ENCODE data around the gene CATSPER3. TPM values are rescaled to one million over a fixed set of nuclear protein-coding genes. Genes with fewer than 3 reads are reported as not detected.
A peak's percentile ranks its signal among the peaks of the same experiment; 100 is the strongest.

CATSPER3 gene
- total RNA-seq, 1 experiment from 2014 or later = 0.50 TPM

DNA sequence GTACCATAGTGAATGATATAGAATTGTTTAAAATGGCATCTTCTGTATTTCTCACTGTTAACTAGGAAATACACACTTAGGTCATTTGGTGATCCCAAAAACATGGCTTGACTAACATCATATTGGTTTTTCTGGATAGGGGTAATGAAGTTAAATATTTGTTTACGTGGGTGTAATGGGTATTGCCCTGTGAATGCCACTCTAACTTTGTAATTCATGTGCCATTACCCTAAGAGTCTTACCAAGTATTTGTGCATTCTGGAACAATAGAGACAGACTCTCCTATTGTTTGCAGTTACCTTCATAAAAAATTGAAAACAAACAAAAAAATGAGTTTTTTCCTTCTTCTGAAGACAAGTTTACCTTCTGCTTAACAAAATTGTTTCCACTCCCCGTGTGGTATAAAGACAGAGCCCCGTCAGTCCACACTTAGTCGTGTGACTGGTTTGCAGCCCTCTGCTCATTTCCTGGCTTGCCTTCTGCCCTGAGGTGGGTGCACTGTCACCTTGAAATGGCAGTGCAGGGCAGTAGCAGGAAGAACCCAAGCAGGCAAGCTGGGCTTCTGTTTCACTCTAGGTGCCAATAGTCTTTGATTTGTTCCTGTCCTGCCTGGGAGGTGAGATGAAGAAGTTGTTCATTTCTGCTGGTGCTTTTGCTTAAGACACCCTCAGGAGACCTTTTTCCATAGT is 9.6 kb upstream of the CATSPER3 start:
- no peak overlapping the region for H2BK12ac ChIP-seq (ENCODE audit: insufficient read length, low read depth, low read length)
- no peaks in the 10 kb centered on the region for H3K79me2 ChIP-seq (ENCODE audit: insufficient read depth, low read length)
- peaks cover 14 to 15% of the 10 kb centered on the region in 2 experiments for H3K4me1 Mint-ChIP-seq
- H2BK20ac ChIP-seq (ENCODE audit: low read depth, low read length, poor library complexity, severe bottlenecking) = no peak overlapping the region
- no peak overlapping the region for H3K23ac ChIP-seq (ENCODE audit: insufficient read length, low read depth, low read length)
- no peak overlapping the region for H3K56ac ChIP-seq (ENCODE audit: insufficient read length, low read depth, low read length)
- peak overlapping the region; percentile 78 to 82 (median 79); a peak in 3 of 7 replicates for H3K27ac Mint-ChIP-seq
- no peaks in the 10 kb centered on the region for H3K9me3 ChIP-seq (ENCODE audit: control insufficient read depth, low read depth, low read length)
- no peaks in the 10 kb centered on the region for H4K20me1 ChIP-seq (ENCODE audit: control insufficient read depth, insufficient read depth, insufficient read length)
- no peak overlapping the region for H3K9ac ChIP-seq (ENCODE audit: extremely low read depth, insufficient read length, low read length)
- H2AK5ac ChIP-seq (ENCODE audit: insufficient read length, low read length) = no peak overlapping the region
- no peak overlapping the region for H3T11ph ChIP-seq (ENCODE audit: low read length)
- H3K36me3 Mint-ChIP-seq (ENCODE audit: insufficient read depth in 1 of 3, low read depth in 3 of 3) = peaks cover 3 to 25% (median 17%) of the 10 kb centered on the region in 3 experiments
- no peaks in the 10 kb centered on the region for H3K23me2 ChIP-seq (ENCODE audit: insufficient read length, low read depth, low read length, poor library complexity, severe bottlenecking)
- no peak overlapping the region for H2BK15ac ChIP-seq (ENCODE audit: low read depth, low read length)
- no peak overlapping the region for H2BK5ac ChIP-seq (ENCODE audit: insufficient read length, low read length)
- H3K4ac ChIP-seq (ENCODE audit: low read depth, low read length) = no peak overlapping the region
- no peak overlapping the region for H2BK120ac ChIP-seq (ENCODE audit: low read depth, low read length, poor library complexity, severe bottlenecking)
- H4K91ac ChIP-seq (ENCODE audit: insufficient read length, low read depth, low read length) = no peak overlapping the region
- no CpG with 5 or more reads among the region's 4 CpGs for WGBS (ENCODE audit: extremely low coverage, insufficient read length, low lambda C conversion rate)
- H3K79me1 ChIP-seq (ENCODE audit: insufficient read depth, low read depth, low read length, poor library complexity, severe bottlenecking) = no peaks in the 10 kb centered on the region
- no peak overlapping the region for H3K4me3 Mint-ChIP-seq
- no peak overlapping the region for H3K27ac ChIP-seq (ENCODE audit: insufficient read length, low read depth, low read length)
- no peak overlapping the region for H4K5ac ChIP-seq (ENCODE audit: insufficient read length, low read depth, low read length)
- no peak overlapping the region for H3K18ac ChIP-seq (ENCODE audit: insufficient read length, low read depth, low read length)
- no peaks in the 10 kb centered on the region for H3K27me3 Mint-ChIP-seq (ENCODE audit: low read depth)
- H3K9me3 Mint-ChIP-seq = peaks cover 3 to 6% of the 10 kb centered on the region in 2 experiments; a peak in 2 of 5 replicates
- H2AFZ ChIP-seq (ENCODE audit: low read length) = no peak overlapping the region
- no peaks in the 10 kb centered on the region for H3K27me3 ChIP-seq (ENCODE audit: insufficient read depth, low read length)
- peaks cover 6% of the 10 kb centered on the region; the same call in 1 of the 2 replicates for H3K4me1 ChIP-seq (ENCODE audit: insufficient read depth, low read length)
- H3K14ac ChIP-seq (ENCODE audit: insufficient read depth, low read length) = peak overlapping the region; percentile 4; the same call in 1 of the 2 replicates
- DNase-seq = no peak
- TF ChIP-seq, protein P1, sequence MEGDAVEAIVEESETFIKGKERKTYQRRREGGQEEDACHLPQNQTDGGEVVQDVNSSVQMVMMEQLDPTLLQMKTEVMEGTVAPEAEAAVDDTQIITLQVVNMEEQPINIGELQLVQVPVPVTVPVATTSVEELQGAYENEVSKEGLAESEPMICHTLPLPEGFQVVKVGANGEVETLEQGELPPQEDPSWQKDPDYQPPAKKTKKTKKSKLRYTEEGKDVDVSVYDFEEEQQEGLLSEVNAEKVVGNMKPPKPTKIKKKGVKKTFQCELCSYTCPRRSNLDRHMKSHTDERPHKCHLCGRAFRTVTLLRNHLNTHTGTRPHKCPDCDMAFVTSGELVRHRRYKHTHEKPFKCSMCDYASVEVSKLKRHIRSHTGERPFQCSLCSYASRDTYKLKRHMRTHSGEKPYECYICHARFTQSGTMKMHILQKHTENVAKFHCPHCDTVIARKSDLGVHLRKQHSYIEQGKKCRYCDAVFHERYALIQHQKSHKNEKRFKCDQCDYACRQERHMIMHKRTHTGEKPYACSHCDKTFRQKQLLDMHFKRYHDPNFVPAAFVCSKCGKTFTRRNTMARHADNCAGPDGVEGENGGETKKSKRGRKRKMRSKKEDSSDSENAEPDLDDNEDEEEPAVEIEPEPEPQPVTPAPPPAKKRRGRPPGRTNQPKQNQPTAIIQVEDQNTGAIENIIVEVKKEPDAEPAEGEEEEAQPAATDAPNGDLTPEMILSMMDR (conservative IDR thresholded peaks at IDR 0.05) = no peak
- H4K8ac ChIP-seq (replicated peaks; ENCODE audit: insufficient read length, low read depth, low read length) = no peak overlapping the region
- H3K4me2 ChIP-seq (ENCODE audit: insufficient read depth, insufficient read length, low read length) = no peak overlapping the region

Measured in H9 (cell line).